GM23338 (cell line): ENCODE results near the gene BIN1. TPM values are rescaled to one million over a fixed set of nuclear protein-coding genes. Genes with fewer than 3 reads are reported as not detected.

Experiments
- ATAC-seq: fragments of 200-7000 bp; cut with Tn5 transposase; 3 replicates; pipeline ENCODE4 v1.9.1; 2020
- DNase-seq: peaks from one replicate; pipeline ENCODE4 v3.0.0-alpha.2; 2015; ENCODE audit warnings: low spot score
- H2AFZ ChIP-seq: fragments of 200-600 bp; sonication (generic); 2 replicates; pipeline ENCODE4 v1.8.0; 2016; ENCODE audit warnings: antibody characterized with exemption, mild to moderate bottlenecking, moderate library complexity
- H3F3A ChIP-seq: fragments of 200-600 bp; sonication (generic); replicated peaks from 2 replicates; pipeline ENCODE4 v1.8.0; 2017; ENCODE audit warnings: antibody characterized with exemption, mixed run types, low read depth
- H3K27ac ChIP-seq: fragments of 200-600 bp; sonication (generic); 2 replicates; pipeline ENCODE4 v1.6.1; 2016; ENCODE audit warnings: low read depth
- H3K27me3 ChIP-seq: fragments of 200-600 bp; sonication (generic); 2 replicates; pipeline ENCODE4 v1.8.0; 2016; ENCODE audit warnings: mild to moderate bottlenecking, mixed run types, moderate library complexity; ENCODE audit not compliant: insufficient read depth
- H3K36me3 ChIP-seq: fragments of 200-600 bp; sonication (generic); 2 replicates; pipeline ENCODE4 v1.8.0; 2016; ENCODE audit warnings: mild to moderate bottlenecking; ENCODE audit not compliant: insufficient read depth
- H3K4me1 ChIP-seq: fragments of 200-600 bp; sonication (generic); 2 replicates; pipeline ENCODE4 v1.8.0; 2016; ENCODE audit warnings: mild to moderate bottlenecking, moderate library complexity; ENCODE audit not compliant: insufficient read depth
- H3K4me2 ChIP-seq: fragments of 200-600 bp; sonication (generic); 2 replicates; pipeline ENCODE4 v1.7.1; 2017; ENCODE audit warnings: mixed run types
- H3K4me3 ChIP-seq: fragments of 200-600 bp; sonication (generic); 2 replicates; pipeline ENCODE4 v1.6.1; 2016; ENCODE audit warnings: mixed run types
- H3K79me2 ChIP-seq: fragments of 200-600 bp; sonication (generic); replicated peaks from 2 replicates; pipeline ENCODE4 v1.8.0; 2017; ENCODE audit warnings: mild to moderate bottlenecking; ENCODE audit not compliant: insufficient read depth
- H3K9me2 ChIP-seq: fragments of 200-600 bp; sonication (generic); 2 replicates; pipeline ENCODE4 v1.8.0; 2017; ENCODE audit not compliant: insufficient read depth
- H4K20me1 ChIP-seq: fragments of 200-600 bp; sonication (generic); replicated peaks from 2 replicates; pipeline ENCODE4 v1.8.0; 2017; ENCODE audit warnings: mild to moderate bottlenecking; ENCODE audit not compliant: insufficient read depth
- H3K27ac Mint-ChIP-seq: 2 replicates; pipeline ENCODE4 v1.8.0; 2020; ENCODE audit warnings: inconsistent platforms, mild to moderate bottlenecking, moderate library complexity, mixed read lengths
- H3K27me3 Mint-ChIP-seq: 3 replicates; pipeline ENCODE4 v1.8.0; 2022; ENCODE audit warnings: low read depth, mild to moderate bottlenecking, moderate library complexity, mixed read lengths, inconsistent platforms; ENCODE audit not compliant: insufficient read depth, poor library complexity
- H3K36me3 Mint-ChIP-seq: 3 replicates; pipeline ENCODE4 v1.8.0; 2021; ENCODE audit warnings: low read depth, mild to moderate bottlenecking, inconsistent platforms, moderate library complexity, mixed read lengths
- H3K4me1 Mint-ChIP-seq: 3 replicates; pipeline ENCODE4 v1.8.0; 2020; ENCODE audit warnings: mild to moderate bottlenecking, inconsistent platforms, mixed read lengths
- H3K4me3 Mint-ChIP-seq: 3 replicates; pipeline ENCODE4 v1.8.0; 2021; ENCODE audit warnings: moderate library complexity, mild to moderate bottlenecking, inconsistent platforms, mixed read lengths
- H3K9me3 Mint-ChIP-seq: 3 replicates; pipeline ENCODE4 v1.8.0; 2020; ENCODE audit warnings: moderate library complexity, mild to moderate bottlenecking, inconsistent platforms, mixed read lengths
- CREB1 ChIP-seq: fragments of 250-450 bp; sonication (Bioruptor Pico); IDR thresholded peaks from 2 replicates; pipeline ENCODE4 v1.5.0; 2020; ENCODE audit warnings: low read depth, mild to moderate bottlenecking, moderate library complexity
- CTCF ChIP-seq, 2 experiments: fragments of 200-600 bp in 1 of 2; sonication (generic) in 1 of 2; conservative IDR thresholded peaks; 2 replicates each; pipeline versions ENCODE4 v1.5.1 to v1.6.1; 2016 to 2017; ENCODE audit warnings: antibody characterized with exemption in 2 of 2, low read depth in 2 of 2, mild to moderate bottlenecking in 2 of 2, moderate library complexity in 1 of 2
- EZH2 ChIP-seq: fragments of 200-600 bp; sonication (generic); IDR thresholded peaks from one replicate; pipeline ENCODE4 v1.8.0; 2017; ENCODE audit warnings: antibody characterized with exemption, mild to moderate bottlenecking, low read depth; ENCODE audit not compliant: unreplicated experiment
- EZH2phosphoT487 ChIP-seq: fragments of 200-600 bp; sonication (generic); IDR thresholded peaks from one replicate; pipeline ENCODE4 v1.8.1; 2018; ENCODE audit warnings: antibody characterized with exemption; ENCODE audit not compliant: unreplicated experiment
- JUNB ChIP-seq: IDR thresholded peaks from one replicate; pipeline ENCODE4 v1.6.1; 2016; ENCODE audit warnings: antibody characterized with exemption; ENCODE audit not compliant: unreplicated experiment
- NANOG ChIP-seq: IDR thresholded peaks from 2 replicates; pipeline ENCODE4 v1.6.1; 2016; ENCODE audit warnings: antibody characterized with exemption, borderline replicate concordance
- POLR2AphosphoS5 ChIP-seq: IDR thresholded peaks from 2 replicates; pipeline ENCODE4 v1.6.1; 2016; ENCODE audit warnings: antibody characterized with exemption, low read depth
- STAT1 ChIP-seq: IDR thresholded peaks from one replicate; pipeline ENCODE4 v1.6.1; 2016; ENCODE audit warnings: antibody characterized with exemption; ENCODE audit not compliant: unreplicated experiment
- ZNF114 ChIP-seq: fragments of 250-450 bp; sonication (Bioruptor Pico); IDR thresholded peaks from 2 replicates; pipeline ENCODE4 v1.5.0; 2020; ENCODE audit warnings: mild to moderate bottlenecking, moderate library complexity
- ZNF331 ChIP-seq: fragments of 250-450 bp; sonication (Bioruptor Pico); IDR thresholded peaks from 2 replicates; pipeline ENCODE4 v1.5.0; 2020; ENCODE audit warnings: low read depth, mild to moderate bottlenecking, moderate library complexity
- ZNF462 ChIP-seq: fragments of 250-450 bp; sonication (Bioruptor Pico); IDR thresholded peaks from 2 replicates; pipeline ENCODE4 v1.5.0; 2020; ENCODE audit warnings: mild to moderate bottlenecking, moderate library complexity
- polyA plus RNA-seq: library from polyadenylated mRNA; unstranded; fragments of >200 nt; fragmentation: Nextera tagmentation; extraction: Ambion mirVana; gene quantifications from 2 replicates; pipeline ENCODE4 v1.2.1, GENCODE V29; 2016
- total RNA-seq: library from RNA; depleted of rRNA; stranded (reverse); fragments of >200 nt; shearing (Covaris generic); gene quantifications from 2 replicates; pipeline ENCODE4 v1.2.3, GENCODE V29; 2014
- TF ChIP-seq, protein P1 (sequence below): IDR thresholded peaks from one replicate; pipeline ENCODE4 v1.6.1; 2018; ENCODE audit warnings: antibody characterized with exemption; ENCODE audit not compliant: unreplicated experiment
- TF ChIP-seq, protein P2 (sequence below): IDR thresholded peaks from 2 replicates; pipeline ENCODE4 v1.6.1; 2016; ENCODE audit warnings: antibody characterized with exemption

Gene BIN1
- total and polyA plus RNA-seq, 2 experiments from 2014 or later: 30.1 to 56.4 TPM

GRCh38 chr2:127145280-127145895 is 38.4 kb upstream of the BIN1 start:
- Histone ChIP-seq H3F3A (no peaks in the 10 kb centered on the region), H4K20me1 (no peaks in the 10 kb centered on the region), H2AFZ (no peak overlapping the region), H3K27me3 (no peaks in the 10 kb centered on the region), H3K9me2 (no peaks in the 10 kb centered on the region), H3K4me2 (no peak overlapping the region), H3K36me3 (no peaks in the 10 kb centered on the region), H3K4me1 (no peaks in the 10 kb centered on the region), H3K79me2 (no peaks in the 10 kb centered on the region), H3K4me3 (no peak overlapping the region), H3K27ac (no peak overlapping the region)
- DNase-seq (no peak), ATAC-seq (no peak)
- TF ChIP-seq ZNF331 (CRISPR knock-in tag) (no peak), STAT1 (no peak), EZH2 (no peak), NANOG (no peak), ZNF462 (CRISPR knock-in tag) (no peak), EZH2phosphoT487 (no peak), POLR2AphosphoS5 (no peak), JUNB (no peak), CTCF (conservative IDR thresholded peaks at IDR 0.05; ENCODE audit: low read depth in 2 of 2) (no peak), CREB1 (CRISPR knock-in tag) (no peak), ZNF114 (CRISPR knock-in tag) (no peak)
- TF ChIP-seq, protein P1, sequence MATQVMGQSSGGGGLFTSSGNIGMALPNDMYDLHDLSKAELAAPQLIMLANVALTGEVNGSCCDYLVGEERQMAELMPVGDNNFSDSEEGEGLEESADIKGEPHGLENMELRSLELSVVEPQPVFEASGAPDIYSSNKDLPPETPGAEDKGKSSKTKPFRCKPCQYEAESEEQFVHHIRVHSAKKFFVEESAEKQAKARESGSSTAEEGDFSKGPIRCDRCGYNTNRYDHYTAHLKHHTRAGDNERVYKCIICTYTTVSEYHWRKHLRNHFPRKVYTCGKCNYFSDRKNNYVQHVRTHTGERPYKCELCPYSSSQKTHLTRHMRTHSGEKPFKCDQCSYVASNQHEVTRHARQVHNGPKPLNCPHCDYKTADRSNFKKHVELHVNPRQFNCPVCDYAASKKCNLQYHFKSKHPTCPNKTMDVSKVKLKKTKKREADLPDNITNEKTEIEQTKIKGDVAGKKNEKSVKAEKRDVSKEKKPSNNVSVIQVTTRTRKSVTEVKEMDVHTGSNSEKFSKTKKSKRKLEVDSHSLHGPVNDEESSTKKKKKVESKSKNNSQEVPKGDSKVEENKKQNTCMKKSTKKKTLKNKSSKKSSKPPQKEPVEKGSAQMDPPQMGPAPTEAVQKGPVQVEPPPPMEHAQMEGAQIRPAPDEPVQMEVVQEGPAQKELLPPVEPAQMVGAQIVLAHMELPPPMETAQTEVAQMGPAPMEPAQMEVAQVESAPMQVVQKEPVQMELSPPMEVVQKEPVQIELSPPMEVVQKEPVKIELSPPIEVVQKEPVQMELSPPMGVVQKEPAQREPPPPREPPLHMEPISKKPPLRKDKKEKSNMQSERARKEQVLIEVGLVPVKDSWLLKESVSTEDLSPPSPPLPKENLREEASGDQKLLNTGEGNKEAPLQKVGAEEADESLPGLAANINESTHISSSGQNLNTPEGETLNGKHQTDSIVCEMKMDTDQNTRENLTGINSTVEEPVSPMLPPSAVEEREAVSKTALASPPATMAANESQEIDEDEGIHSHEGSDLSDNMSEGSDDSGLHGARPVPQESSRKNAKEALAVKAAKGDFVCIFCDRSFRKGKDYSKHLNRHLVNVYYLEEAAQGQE: no peak
- TF ChIP-seq, protein P2, sequence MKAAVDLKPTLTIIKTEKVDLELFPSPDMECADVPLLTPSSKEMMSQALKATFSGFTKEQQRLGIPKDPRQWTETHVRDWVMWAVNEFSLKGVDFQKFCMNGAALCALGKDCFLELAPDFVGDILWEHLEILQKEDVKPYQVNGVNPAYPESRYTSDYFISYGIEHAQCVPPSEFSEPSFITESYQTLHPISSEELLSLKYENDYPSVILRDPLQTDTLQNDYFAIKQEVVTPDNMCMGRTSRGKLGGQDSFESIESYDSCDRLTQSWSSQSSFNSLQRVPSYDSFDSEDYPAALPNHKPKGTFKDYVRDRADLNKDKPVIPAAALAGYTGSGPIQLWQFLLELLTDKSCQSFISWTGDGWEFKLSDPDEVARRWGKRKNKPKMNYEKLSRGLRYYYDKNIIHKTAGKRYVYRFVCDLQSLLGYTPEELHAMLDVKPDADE: no peak
- Mint-ChIP-seq H3K4me1 (no peaks in the 10 kb centered on the region), H3K27ac (no peak overlapping the region), H3K4me3 (no peak overlapping the region), H3K36me3 (no peaks in the 10 kb centered on the region; the same call in 2 of the 3 replicates), H3K9me3 (peaks cover 1% of the 10 kb centered on the region; the same call in 2 of the 3 replicates), H3K27me3 (no peaks in the 10 kb centered on the region)
